Peyer's patch (tissue), 4 donors: ENCODE measurements around the gene NR2E1.

ENCODE experiments used
- POLR2A ChIP-seq, 2 donors: fragments of 450-650 bp; IDR thresholded peaks; one replicate each; pipeline ENCODE4 v1.5.1; 2017; ENCODE audit warnings: antibody characterized with exemption in 2 of 2, mild to moderate bottlenecking in 2 of 2, moderate library complexity in 2 of 2
- TF ChIP-seq, protein P1 (sequence below), 6 experiments: fragments of 450-650 bp in 4 of 6; fragments of 200-600 bp in 2 of 6; sonication (generic) in 1 of 6; IDR thresholded peaks; one replicate each; pipeline ENCODE4 v1.5.1; 2017 to 2019; ENCODE audit warnings: antibody characterized with exemption in 6 of 6, mild to moderate bottlenecking in 3 of 6, moderate library complexity in 1 of 6

DNA sequence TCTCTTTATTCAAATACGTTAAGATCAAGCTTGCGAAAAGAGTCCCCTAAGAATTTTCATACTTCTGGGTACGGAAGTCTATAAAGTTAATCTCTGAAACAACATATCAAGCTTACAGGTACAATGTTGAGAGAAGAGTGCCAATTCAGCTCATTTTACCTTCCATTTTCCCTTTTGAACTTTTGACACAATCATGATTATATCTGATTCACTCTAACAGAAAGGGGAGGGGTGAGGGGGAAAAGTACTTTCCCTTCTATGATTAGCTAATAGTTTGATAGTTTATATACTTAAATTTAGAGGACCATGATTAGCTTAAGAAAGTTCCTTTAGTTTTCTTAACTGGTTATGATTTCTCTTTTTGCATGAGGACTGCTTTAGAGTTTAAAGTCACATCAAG is 61.5 kb downstream of the NR2E1 start:
- no peak for TF ChIP-seq POLR2A (IDR thresholded peaks at IDR 0.05)
- TF ChIP-seq, protein P1, sequence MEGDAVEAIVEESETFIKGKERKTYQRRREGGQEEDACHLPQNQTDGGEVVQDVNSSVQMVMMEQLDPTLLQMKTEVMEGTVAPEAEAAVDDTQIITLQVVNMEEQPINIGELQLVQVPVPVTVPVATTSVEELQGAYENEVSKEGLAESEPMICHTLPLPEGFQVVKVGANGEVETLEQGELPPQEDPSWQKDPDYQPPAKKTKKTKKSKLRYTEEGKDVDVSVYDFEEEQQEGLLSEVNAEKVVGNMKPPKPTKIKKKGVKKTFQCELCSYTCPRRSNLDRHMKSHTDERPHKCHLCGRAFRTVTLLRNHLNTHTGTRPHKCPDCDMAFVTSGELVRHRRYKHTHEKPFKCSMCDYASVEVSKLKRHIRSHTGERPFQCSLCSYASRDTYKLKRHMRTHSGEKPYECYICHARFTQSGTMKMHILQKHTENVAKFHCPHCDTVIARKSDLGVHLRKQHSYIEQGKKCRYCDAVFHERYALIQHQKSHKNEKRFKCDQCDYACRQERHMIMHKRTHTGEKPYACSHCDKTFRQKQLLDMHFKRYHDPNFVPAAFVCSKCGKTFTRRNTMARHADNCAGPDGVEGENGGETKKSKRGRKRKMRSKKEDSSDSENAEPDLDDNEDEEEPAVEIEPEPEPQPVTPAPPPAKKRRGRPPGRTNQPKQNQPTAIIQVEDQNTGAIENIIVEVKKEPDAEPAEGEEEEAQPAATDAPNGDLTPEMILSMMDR (IDR thresholded peaks at IDR 0.05), result no peak
